MCF 10A (cell line): Measurements from ENCODE around the gene CLPX. TPM values are rescaled to one million over a fixed set of nuclear protein-coding genes. Genes with fewer than 3 reads are reported as not detected.
"Not testable (repeated sequence)": the region's sequence is repeated elsewhere in the genome, so short reads cannot be mapped to it uniquely, and the experiment has no call there.

Experiments
- BruUV-seq: library from RNA; stranded (reverse); fragments of 400-500 nt; replicated peaks from 2 replicates; lab custom pipeline; 2021; lab: Mats Ljungman, UMichigan
- CTCF ChIA-PET: fragments of 300-600 bp; sonication (Branson Sonifier 250); formaldehyde crosslinking; extraction: SDS; loops from one replicate; lab custom pipeline; 2021; ENCODE audit warnings: antibody characterized with exemption, inconsistent platforms; lab: Yijun Ruan, JAX
- POLR2A ChIA-PET: fragments of 300-600, 350-650 bp; sonication (Branson Sonifier 250); formaldehyde crosslinking; extraction: SDS; loops from one replicate; lab custom pipeline; 2020; ENCODE audit warnings: antibody characterized with exemption, inconsistent platforms; lab: Yijun Ruan, JAX
- DNase-seq: peaks from one replicate; pipeline ENCODE4 v3.0.0-alpha.2; 2018; ENCODE audit not compliant: unreplicated experiment
- H3K27ac Mint-ChIP-seq: one replicate; pipeline ENCODE4 v1.8.0; 2022; ENCODE audit warnings: mild to moderate bottlenecking, low read depth, mixed read lengths; ENCODE audit not compliant: unreplicated experiment
- H3K27me3 Mint-ChIP-seq: one replicate; pipeline ENCODE4 v1.8.0; 2022; ENCODE audit warnings: mixed read lengths; ENCODE audit not compliant: insufficient read depth, unreplicated experiment
- H3K36me3 Mint-ChIP-seq: one replicate; pipeline ENCODE4 v1.8.0; 2022; ENCODE audit warnings: mild to moderate bottlenecking, moderate library complexity, mixed read lengths; ENCODE audit not compliant: insufficient read depth, unreplicated experiment
- H3K4me1 Mint-ChIP-seq: one replicate; pipeline ENCODE4 v1.8.0; 2022; ENCODE audit warnings: mixed read lengths; ENCODE audit not compliant: insufficient read depth, unreplicated experiment
- H3K4me3 Mint-ChIP-seq: one replicate; pipeline ENCODE4 v1.8.0; 2022; ENCODE audit warnings: mild to moderate bottlenecking, moderate library complexity, mixed read lengths; ENCODE audit not compliant: unreplicated experiment
- H3K9me3 Mint-ChIP-seq: one replicate; pipeline ENCODE4 v1.8.0; 2022; ENCODE audit warnings: mixed read lengths; ENCODE audit not compliant: unreplicated experiment
- intact Hi-C: fragments of 100-400 bp; cut with micrococcal nuclease; formaldehyde crosslinking; loops from 2 replicates; pipeline ENCODE4 v1.14.1; 2022
- total RNA-seq: library from RNA; stranded (reverse); gene quantifications from 2 replicates; pipeline ENCODE4 v1.2.3, GENCODE V29; 2022
- TF ChIP-seq, protein P1 (sequence below): fragments of 200-600 bp; IDR thresholded peaks from one replicate; pipeline ENCODE4 v1.8.0; 2022; ENCODE audit warnings: antibody characterized with exemption, mild to moderate bottlenecking; ENCODE audit not compliant: unreplicated experiment

Gene CLPX
- total RNA-seq, 1 experiment from 2014 or later: 48.9 TPM

GRCh38 chr15:65195548-65195923, 10.4 kb upstream of the CLPX start:
- no peak for DNase-seq
- Mint-ChIP-seq H3K9me3 (no peaks in the 10 kb centered on the region), H3K4me1 (no peaks in the 10 kb centered on the region), H3K36me3 (no peaks in the 10 kb centered on the region), H3K27ac (no peak overlapping the region), H3K27me3 (no peaks in the 10 kb centered on the region), H3K4me3 (no peak overlapping the region)
- TF ChIP-seq, protein P1, sequence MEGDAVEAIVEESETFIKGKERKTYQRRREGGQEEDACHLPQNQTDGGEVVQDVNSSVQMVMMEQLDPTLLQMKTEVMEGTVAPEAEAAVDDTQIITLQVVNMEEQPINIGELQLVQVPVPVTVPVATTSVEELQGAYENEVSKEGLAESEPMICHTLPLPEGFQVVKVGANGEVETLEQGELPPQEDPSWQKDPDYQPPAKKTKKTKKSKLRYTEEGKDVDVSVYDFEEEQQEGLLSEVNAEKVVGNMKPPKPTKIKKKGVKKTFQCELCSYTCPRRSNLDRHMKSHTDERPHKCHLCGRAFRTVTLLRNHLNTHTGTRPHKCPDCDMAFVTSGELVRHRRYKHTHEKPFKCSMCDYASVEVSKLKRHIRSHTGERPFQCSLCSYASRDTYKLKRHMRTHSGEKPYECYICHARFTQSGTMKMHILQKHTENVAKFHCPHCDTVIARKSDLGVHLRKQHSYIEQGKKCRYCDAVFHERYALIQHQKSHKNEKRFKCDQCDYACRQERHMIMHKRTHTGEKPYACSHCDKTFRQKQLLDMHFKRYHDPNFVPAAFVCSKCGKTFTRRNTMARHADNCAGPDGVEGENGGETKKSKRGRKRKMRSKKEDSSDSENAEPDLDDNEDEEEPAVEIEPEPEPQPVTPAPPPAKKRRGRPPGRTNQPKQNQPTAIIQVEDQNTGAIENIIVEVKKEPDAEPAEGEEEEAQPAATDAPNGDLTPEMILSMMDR: no peak
- ChIA-PET POLR2A (interaction anchor here (1.3 kb wide), 1 partner anchor 10 kb away, joined by 5 read pairs; no protein-coding TSS in a partner anchor), CTCF (interaction anchor here (1.2 to 2.1 kb wide), 2 partner anchors 16 to 75 kb away, joined by 4 to 12 read pairs; partner anchors contain the start of gene CILP)
- intact Hi-C loops: no loop called here
- no TSS peak for BruUV-seq

DNA sequence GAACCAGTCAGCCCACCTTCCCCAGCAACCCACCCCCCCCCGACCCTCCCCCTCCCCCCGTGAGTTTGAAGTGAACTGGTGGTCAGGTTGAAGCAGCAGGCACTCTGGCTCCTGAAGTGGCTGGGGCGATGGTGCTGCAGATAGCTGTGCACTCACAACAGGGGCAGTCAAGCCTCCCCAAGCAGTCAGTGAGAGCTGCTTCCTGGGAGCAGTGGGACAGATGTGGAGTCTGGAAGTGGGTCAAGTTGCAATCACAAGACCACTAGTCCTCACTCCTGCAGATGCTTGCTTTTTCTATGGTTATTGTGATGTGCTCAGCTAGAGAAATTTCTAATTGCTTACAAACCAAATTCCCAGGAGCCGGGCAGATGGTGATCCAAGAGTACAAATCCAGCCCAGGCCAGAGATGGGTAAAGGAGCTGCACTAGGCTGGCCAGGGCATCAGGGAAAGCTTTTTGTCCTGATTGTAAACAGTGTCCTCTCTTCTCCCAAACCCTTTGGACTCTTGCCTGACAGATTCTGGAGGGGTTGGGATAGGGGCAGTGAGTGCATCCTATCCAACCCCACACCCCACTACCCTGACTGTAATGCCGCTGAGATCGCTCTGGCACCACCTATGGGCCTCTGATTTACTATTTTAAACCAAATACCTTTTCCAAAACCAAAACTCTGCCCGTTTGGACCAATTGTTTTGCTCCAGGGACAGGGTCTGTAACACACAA, 9.8 kb upstream of the CLPX start:
- CTCF ChIA-PET: interaction anchor here (1.2 to 2.1 kb wide), 2 partner anchors 17 to 76 kb away, joined by 4 to 12 read pairs; partner anchors contain the start of gene CILP
- Mint-ChIP-seq H3K36me3 (no peaks in the 10 kb centered on the region), H3K9me3 (no peaks in the 10 kb centered on the region), H3K27me3 (no peaks in the 10 kb centered on the region), H3K27ac (no peak overlapping the region), H3K4me3 (no peak overlapping the region), H3K4me1 (no peaks in the 10 kb centered on the region)
- POLR2A ChIA-PET: interaction anchor here (0.6 to 1.3 kb wide), 2 partner anchors 9 to 102 kb away, joined by 4 to 5 read pairs; no protein-coding TSS in a partner anchor
- intact Hi-C loops: no loop called here
- TF ChIP-seq, protein P1: no peak
- DNase-seq: no peak
- BruUV-seq: no TSS peak

- H3K9me3 Mint-ChIP-seq: no peaks in the 10 kb centered on the region
- TF ChIP-seq, protein P1: no peak
- H3K27ac Mint-ChIP-seq: no peak overlapping the region
- no peaks in the 10 kb centered on the region for H3K36me3 Mint-ChIP-seq
- intact Hi-C loops: no loop called here
- ChIA-PET CTCF (interaction anchor here (2.1 kb wide), 1 partner anchor 106 kb away, joined by 9 read pairs; no protein-coding TSS in a partner anchor), POLR2A (no interaction called here)
- H3K4me1 Mint-ChIP-seq: no peaks in the 10 kb centered on the region
- no peaks in the 10 kb centered on the region for H3K27me3 Mint-ChIP-seq
- no peak overlapping the region for H3K4me3 Mint-ChIP-seq
- DNase-seq: no peak
- BruUV-seq: no TSS peak
Measured at GRCh38 chr15:65192016-65192415, 6.9 kb upstream of the CLPX start.

DNA sequence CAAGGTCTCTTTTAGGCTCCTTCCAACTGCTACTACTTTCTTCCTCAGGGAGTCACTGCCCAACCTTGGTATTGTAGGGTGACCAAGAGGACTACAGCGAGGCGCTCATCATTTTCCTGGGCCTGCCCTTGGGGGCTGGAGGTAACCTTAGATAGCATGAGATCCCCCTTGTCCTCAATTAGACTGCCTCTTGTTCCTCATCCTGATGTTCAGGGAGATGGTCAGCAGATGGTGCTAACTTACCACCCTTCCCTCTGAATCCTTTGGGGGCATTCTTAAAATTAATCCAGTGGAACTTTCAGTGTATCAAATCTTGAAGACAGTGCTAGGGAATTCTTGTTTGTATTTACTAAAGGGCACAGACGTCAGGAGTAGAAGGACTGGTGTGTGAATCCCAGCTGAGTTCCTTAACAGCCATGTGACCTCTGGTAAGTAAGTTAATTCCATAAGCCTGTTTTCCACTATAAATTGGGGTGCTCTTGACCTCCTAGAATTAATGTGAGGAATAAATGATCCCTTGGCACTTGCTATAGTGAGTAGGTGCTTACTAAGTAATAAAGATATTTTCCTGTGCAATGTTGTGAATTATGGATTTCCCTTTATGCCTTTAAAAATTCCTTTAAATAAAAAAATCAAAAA, 4.1 kb upstream of the CLPX start:
- no peaks in the 10 kb centered on the region for H3K9me3 Mint-ChIP-seq
- H3K4me1 Mint-ChIP-seq: peaks cover 6% of the 10 kb centered on the region
- BruUV-seq: no TSS peak

GRCh38 chr15:65188472-65188871, 3.3 kb upstream of the CLPX start:
- H3K4me1 Mint-ChIP-seq, H3K36me3 Mint-ChIP-seq, H3K27me3 Mint-ChIP-seq, H3K4me3 Mint-ChIP-seq, BruUV-seq, DNase-seq, H3K27ac Mint-ChIP-seq, H3K9me3 Mint-ChIP-seq: not testable (repeated sequence)
- ChIA-PET CTCF (interaction anchor here (0.7 to 6.6 kb wide), 7 partner anchors 39 to 1007 kb away, joined by 3 to 69 read pairs (median 4); no protein-coding TSS in a partner anchor), POLR2A (interaction anchor here (6.9 kb wide), 1 partner anchor 98 kb away, joined by 83 read pairs; the partner anchor contains the start of gene PARP16)
- intact Hi-C loops: loop anchor here (2.0 kb wide), 2 partner anchors 116 to 196 kb away; partner anchors contain the start of gene RNU5B-1

More for the DNA sequence above, 4.1 kb upstream of the CLPX start:
- Mint-ChIP-seq H3K27ac (no peak overlapping the region), H3K27me3 (no peaks in the 10 kb centered on the region), H3K36me3 (peaks cover 4% of the 10 kb centered on the region), H3K4me3 (no peak overlapping the region)
- ChIA-PET CTCF (interaction anchor here (0.7 to 6.6 kb wide), 13 partner anchors 8 to 248 kb away, joined by 3 to 69 read pairs (median 3); no protein-coding TSS in a partner anchor), POLR2A (interaction anchor here (0.9 kb wide), 1 partner anchor 86 kb away, joined by 3 read pairs; no protein-coding TSS in a partner anchor)
- intact Hi-C loops: loop anchor here (1.0 to 2.0 kb wide), 3 partner anchors 108 to 196 kb away; partner anchors contain the start of gene RNU5B-1
- peak; percentile 62 for DNase-seq
- TF ChIP-seq, protein P1: peak; percentile 79
